Measurements from ENCODE around the gene AGBL1.

Gene AGBL1

GRCh38 chr15:86317384-86317740 lies 237.7 kb downstream of the AGBL1 start:
- no peak for DNase-seq (ENCODE audit: low read depth, low spot score)

- no peak for DNase-seq (ENCODE audit: low read depth, low spot score)
Observed at GRCh38 chr15:86322629-86323028, 243.0 kb downstream of the AGBL1 start.

- no peak for DNase-seq (ENCODE audit: low read depth, low spot score)
Observed at GRCh38 chr15:86327230-86327865, 247.7 kb downstream of the AGBL1 start.

- no peak for DNase-seq (ENCODE audit: low read depth, low spot score)
Observed at GRCh38 chr15:86328658-86329057, 249.0 kb downstream of the AGBL1 start.

- DNase-seq (ENCODE audit: low read depth, low spot score): no peak
Observed at GRCh38 chr15:86329311-86330013, 249.8 kb downstream of the AGBL1 start.

- DNase-seq (ENCODE audit: low read depth, low spot score): no peak
Observed at GRCh38 chr15:86333819-86334218, 254.1 kb downstream of the AGBL1 start.

- no peak for DNase-seq (ENCODE audit: low read depth, low spot score)
Observed at GRCh38 chr15:86336051-86336788, 256.5 kb downstream of the AGBL1 start.

- DNase-seq (ENCODE audit: low read depth, low spot score): no peak
Observed at GRCh38 chr15:86337071-86337470, 257.4 kb downstream of the AGBL1 start.

GRCh38 chr15:86347245-86347644 lies 267.6 kb downstream of the AGBL1 start:
- DNase-seq (ENCODE audit: low read depth, low spot score): no peak

GRCh38 chr15:86349565-86349964 lies 269.9 kb downstream of the AGBL1 start:
- DNase-seq (ENCODE audit: low read depth, low spot score): no peak

GRCh38 chr15:86353213-86353612 lies 273.5 kb downstream of the AGBL1 start:
- no peak for DNase-seq (ENCODE audit: low read depth, low spot score)

- no peak for DNase-seq (ENCODE audit: low read depth, low spot score)
Observed at GRCh38 chr15:86355361-86355760, 275.7 kb downstream of the AGBL1 start.

- DNase-seq (ENCODE audit: low read depth, low spot score): no peak
Observed at GRCh38 chr15:86355801-86356200, 276.1 kb downstream of the AGBL1 start.

- no peak for DNase-seq (ENCODE audit: low read depth, low spot score)
Observed at GRCh38 chr15:86362555-86362954, 282.9 kb downstream of the AGBL1 start.

GRCh38 chr15:86373147-86373546 lies 293.5 kb downstream of the AGBL1 start:
- no peak for DNase-seq (ENCODE audit: low read depth, low spot score)

GRCh38 chr15:86375733-86376280 lies 296.1 kb downstream of the AGBL1 start:
- DNase-seq (ENCODE audit: low read depth, low spot score): no peak

- no peak for DNase-seq (ENCODE audit: low read depth, low spot score)
Observed at GRCh38 chr15:86377914-86378313, 298.2 kb downstream of the AGBL1 start.

- DNase-seq (ENCODE audit: low read depth, low spot score): no peak
Observed at GRCh38 chr15:86382341-86382740, 302.7 kb downstream of the AGBL1 start.

GRCh38 chr15:86383611-86384010 lies 303.9 kb downstream of the AGBL1 start:
- DNase-seq (ENCODE audit: low read depth, low spot score): no peak

GRCh38 chr15:86384186-86384585 lies 304.5 kb downstream of the AGBL1 start:
- no peak for DNase-seq (ENCODE audit: low read depth, low spot score)

GRCh38 chr15:86392296-86392695 lies 312.6 kb downstream of the AGBL1 start:
- no peak for DNase-seq (ENCODE audit: low read depth, low spot score)

GRCh38 chr15:86392874-86393273 lies 313.2 kb downstream of the AGBL1 start:
- no peak for DNase-seq (ENCODE audit: low read depth, low spot score)

- DNase-seq (ENCODE audit: low read depth, low spot score): no peak
Observed at GRCh38 chr15:86394866-86395265, 315.2 kb downstream of the AGBL1 start.

Measured in smooth muscle cell of the brain vasculature (primary cell).